Naive B cell (primary cell): ENCODE results near the gene MTF1. TPM values are rescaled to one million over a fixed set of nuclear protein-coding genes. Genes with fewer than 3 reads are reported as not detected.

Experiments used
- ATAC-seq, 2 donors: fragments of 150-1000 bp; cut with Tn5 transposase; 2 replicates each; pipeline ENCODE4 v1.10.0; 2021; ENCODE audit warnings: low read depth in 2 of 2, mild to moderate bottlenecking in 2 of 2, moderate library complexity in 2 of 2
- DNase-seq: peaks from one replicate; pipeline ENCODE4 v3.0.0; 2022
- H3K27ac Mint-ChIP-seq, 6 donors: one replicate each; pipeline ENCODE4 v1.8.0; 2020 to 2022; ENCODE audit warnings: mild to moderate bottlenecking in 6 of 6, mixed read lengths in 6 of 6, moderate library complexity in 5 of 6, inconsistent platforms in 2 of 6
- H3K27me3 Mint-ChIP-seq, 3 donors: one replicate each; pipeline ENCODE4 v1.8.0; 2021 to 2022; ENCODE audit warnings: mixed read lengths in 3 of 3, mild to moderate bottlenecking in 1 of 3
- H3K36me3 Mint-ChIP-seq, 2 donors: one replicate each; pipeline ENCODE4 v1.8.0; 2020 to 2022; ENCODE audit warnings: mixed read lengths in 2 of 2, inconsistent platforms in 1 of 2, mild to moderate bottlenecking in 1 of 2
- H3K4me1 Mint-ChIP-seq, 3 donors: one replicate each; pipeline ENCODE4 v1.8.0; 2020 to 2022; ENCODE audit warnings: mixed read lengths in 3 of 3, inconsistent platforms in 1 of 3, mild to moderate bottlenecking in 1 of 3, moderate library complexity in 1 of 3
- H3K4me3 Mint-ChIP-seq, 8 donors: one replicate each; pipeline ENCODE4 v1.8.0; 2020 to 2022; ENCODE audit warnings: mild to moderate bottlenecking in 8 of 8, mixed read lengths in 8 of 8, moderate library complexity in 8 of 8, inconsistent platforms in 2 of 8
- H3K9me3 Mint-ChIP-seq, 7 donors: one replicate each; pipeline ENCODE4 v1.8.0; 2020 to 2022; ENCODE audit warnings: mixed read lengths in 7 of 7, mild to moderate bottlenecking in 5 of 7, inconsistent platforms in 2 of 7, moderate library complexity in 1 of 7
- polyA plus RNA-seq, 6 donors: library from polyadenylated mRNA; unstranded; fragments of 300-500 nt; fragmentation: Illumina TruSeq; gene quantifications; one replicate each; pipeline ENCODE4 v1.2.3, GENCODE V29; 2021; ENCODE audit warnings: low read depth in 6 of 6

Gene MTF1
- polyA plus RNA-seq, 6 donors from 2014 or later = 8.7 to 29.9 (median 25.2) TPM

GRCh38 chr1:37762516-37762915 is 96.9 kb downstream of the MTF1 start:
- DNase-seq (no peak), ATAC-seq (no peak)
- Mint-ChIP-seq H3K4me3 (no peak overlapping the region), H3K36me3 (peaks cover 0 to 10% of the 10 kb centered on the region in 2 donors), H3K4me1 (peaks cover 10 to 25% (median 15%) of the 10 kb centered on the region in 3 donors), H3K9me3 (peaks cover 0 to 8% (median 3%) of the 10 kb centered on the region in 7 donors), H3K27me3 (peaks cover 48 to 62% (median 55%) of the 10 kb centered on the region in 3 donors), H3K27ac (peak overlapping the region in 2 of 6 donors; percentile 49 to 80)

- Mint-ChIP-seq H3K4me1 (peaks cover 10 to 22% (median 15%) of the 10 kb centered on the region in 3 donors), H3K27ac (no peak overlapping the region), H3K36me3 (peaks cover 0 to 10% of the 10 kb centered on the region in 2 donors), H3K9me3 (peaks cover 0 to 8% (median 3%) of the 10 kb centered on the region in 7 donors), H3K27me3 (peaks cover 42 to 54% (median 45%) of the 10 kb centered on the region in 3 donors), H3K4me3 (no peak overlapping the region)
- DNase-seq (no peak), ATAC-seq (no peak)
Measured at GRCh38 chr1:37761416-37762095, 97.8 kb downstream of the MTF1 start.

Other genes with a start within 250 kb of the MTF1 start
- gene RSPO1, start 224.7 kb downstream of the MTF1 start, polyA plus RNA-seq = not detected
- gene CDCA8, start 167.1 kb downstream of the MTF1 start, polyA plus RNA-seq = 1 to 10 TPM in 4 of 6 donors, under 1 TPM in 1, not detected in 1; 0.63 to 1.6 (median 1.3) TPM
- not detected for gene EPHA10, start 94.5 kb downstream of the MTF1 start, polyA plus RNA-seq
- gene MANEAL, start 65.7 kb downstream of the MTF1 start, polyA plus RNA-seq = 1 to 10 TPM; 1.4 to 4.7 (median 3.0) TPM
- 10 to 100 TPM; 23.3 to 32.1 (median 26.7) TPM for gene C1orf122, start 51.8 kb downstream of the MTF1 start, polyA plus RNA-seq
- 10 to 100 TPM; 21.3 to 52.0 (median 29.6) TPM for gene YRDC, start 51.4 kb downstream of the MTF1 start, polyA plus RNA-seq
- gene INPP5B, start 87.5 kb upstream of the MTF1 start, polyA plus RNA-seq = 10 to 100 TPM; 15.7 to 25.5 (median 22.3) TPM
- 100 to 1,000 TPM in 4 of 6 donors, 10 to 100 TPM in 2; 81.3 to 109 (median 101) TPM for gene SF3A3, start 130.4 kb upstream of the MTF1 start, polyA plus RNA-seq
- gene FHL3, start 145.9 kb upstream of the MTF1 start, polyA plus RNA-seq = 1 to 10 TPM in 5 of 6 donors, under 1 TPM in 1; 0.88 to 5.1 (median 1.8) TPM
- 10 to 100 TPM; 19.2 to 25.3 (median 20.9) TPM for gene UTP11, start 153.1 kb upstream of the MTF1 start, polyA plus RNA-seq
- 1 to 10 TPM in 1 of 6 donors, under 1 TPM in 5; 0.18 to 1.1 (median 0.34) TPM for gene POU3F1, start 187.2 kb upstream of the MTF1 start, polyA plus RNA-seq